Fibroblast of lung (primary cell): ENCODE measurements around the gene FOXP2.

Source experiments
- EZH2 ChIP-seq: IDR thresholded peaks from 2 replicates; pipeline ENCODE4 v1.5.1; 2012; ENCODE audit warnings: low read length, control low read depth, mild to moderate bottlenecking; ENCODE audit errors: missing control alignments
- TF ChIP-seq, protein P1 (sequence below), 2 donors: IDR thresholded peaks in 1 of 2; conservative IDR thresholded peaks in 1 of 2; 1 replicate in 1 of 2; 2 replicates in 1 of 2; pipeline ENCODE4 v1.5.1; 2011 to 2012; ENCODE audit warnings: low read length in 2 of 2, control low read depth in 1 of 2, inconsistent platforms in 1 of 2, low read depth in 1 of 2, mild to moderate bottlenecking in 1 of 2

- TF ChIP-seq, protein P1, sequence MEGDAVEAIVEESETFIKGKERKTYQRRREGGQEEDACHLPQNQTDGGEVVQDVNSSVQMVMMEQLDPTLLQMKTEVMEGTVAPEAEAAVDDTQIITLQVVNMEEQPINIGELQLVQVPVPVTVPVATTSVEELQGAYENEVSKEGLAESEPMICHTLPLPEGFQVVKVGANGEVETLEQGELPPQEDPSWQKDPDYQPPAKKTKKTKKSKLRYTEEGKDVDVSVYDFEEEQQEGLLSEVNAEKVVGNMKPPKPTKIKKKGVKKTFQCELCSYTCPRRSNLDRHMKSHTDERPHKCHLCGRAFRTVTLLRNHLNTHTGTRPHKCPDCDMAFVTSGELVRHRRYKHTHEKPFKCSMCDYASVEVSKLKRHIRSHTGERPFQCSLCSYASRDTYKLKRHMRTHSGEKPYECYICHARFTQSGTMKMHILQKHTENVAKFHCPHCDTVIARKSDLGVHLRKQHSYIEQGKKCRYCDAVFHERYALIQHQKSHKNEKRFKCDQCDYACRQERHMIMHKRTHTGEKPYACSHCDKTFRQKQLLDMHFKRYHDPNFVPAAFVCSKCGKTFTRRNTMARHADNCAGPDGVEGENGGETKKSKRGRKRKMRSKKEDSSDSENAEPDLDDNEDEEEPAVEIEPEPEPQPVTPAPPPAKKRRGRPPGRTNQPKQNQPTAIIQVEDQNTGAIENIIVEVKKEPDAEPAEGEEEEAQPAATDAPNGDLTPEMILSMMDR (conservative IDR thresholded peaks at IDR 0.05 in 1 of 2, IDR thresholded peaks at IDR 0.05 in 1 of 2; ENCODE audit: low read depth in 1 of 2, low read length in 2 of 2) = no peak
- TF ChIP-seq EZH2 = no peak
Observed at GRCh38 chr7:114365791-114366190, 48.8 kb upstream of the FOXP2 start.
